ENCODE measurements around the gene AMH.
"Not testable (repeated sequence)": the region's sequence is repeated elsewhere in the genome, so short reads cannot be mapped to it uniquely, and the experiment has no call there.

Gene AMH

GRCh38 chr19:2271234-2272103 lies 22.3 kb downstream of the AMH start:
- DNase-seq, result no peak

DNA sequence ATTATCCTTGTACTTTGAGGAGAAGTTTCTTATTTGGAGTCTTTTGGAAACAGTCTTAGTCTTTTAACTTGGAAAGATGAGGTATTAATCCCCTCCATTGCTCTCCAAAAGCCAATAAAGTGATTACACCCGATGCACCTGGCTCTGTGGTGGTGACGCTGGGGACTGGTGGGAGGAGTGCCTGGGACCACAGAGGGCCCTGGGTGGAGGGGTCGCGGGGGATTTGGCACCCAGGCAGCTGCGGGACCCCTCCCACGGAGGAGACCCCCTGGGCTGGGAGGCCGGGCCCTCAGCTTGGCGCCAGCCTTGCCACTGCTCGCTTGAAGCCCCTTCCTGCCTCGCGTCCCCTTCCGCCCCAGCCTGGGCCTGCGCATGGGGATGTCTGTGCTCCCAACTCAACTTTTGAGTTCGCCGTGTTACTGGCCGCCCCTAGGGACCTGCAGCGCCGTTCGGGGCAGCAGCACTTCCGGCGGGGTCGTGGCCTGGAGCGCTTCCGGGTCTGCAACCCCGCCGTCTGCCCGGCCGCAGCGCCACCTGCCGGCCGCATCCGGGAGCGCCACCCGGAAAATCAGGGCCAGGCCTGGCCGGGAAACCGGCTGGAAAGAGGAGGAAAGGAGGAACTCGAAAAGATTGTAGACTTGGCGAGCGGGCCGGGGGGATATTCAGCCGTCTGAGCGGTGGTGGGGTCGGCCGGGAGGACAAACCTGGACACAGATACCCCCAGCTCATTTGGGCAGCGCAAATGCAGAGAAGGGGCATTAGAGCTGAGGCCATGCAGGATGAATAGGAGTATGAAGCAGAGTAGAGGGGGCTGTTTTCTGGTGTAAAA lies 24.4 kb downstream of the AMH start:
- peak; percentile 53 to 56 for DNase-seq

GRCh38 chr19:2274185-2274711 lies 25.1 kb downstream of the AMH start:
- no peak for DNase-seq

DNA sequence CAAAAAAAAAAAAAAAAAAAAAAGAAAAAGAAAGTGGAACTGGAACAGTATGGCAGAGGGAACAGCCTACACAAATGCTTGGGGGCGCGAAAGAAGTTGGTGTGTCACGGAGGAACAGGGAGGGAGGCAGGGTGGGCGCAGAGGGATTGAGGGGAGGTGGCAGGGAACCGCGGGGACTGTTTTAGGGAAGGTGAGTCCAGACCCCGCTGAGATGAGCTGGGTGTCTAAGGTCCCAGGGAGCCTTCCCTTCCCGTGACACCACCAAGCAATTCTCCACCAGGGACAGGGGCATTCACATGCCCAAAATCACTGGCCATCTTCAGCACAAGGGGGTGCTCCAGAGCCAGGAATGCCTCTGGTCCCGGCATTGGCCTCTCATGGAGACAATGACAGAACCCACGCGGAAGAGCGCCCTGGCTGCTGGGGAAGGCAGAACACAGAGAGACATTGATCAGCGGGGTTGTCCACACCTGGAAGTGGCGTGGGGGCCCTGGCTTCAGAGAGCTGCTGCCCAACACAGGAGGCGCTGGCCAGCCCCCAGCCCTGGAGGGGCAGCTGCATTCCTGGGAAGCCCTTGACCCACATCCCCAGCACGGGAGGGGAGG lies 25.9 kb downstream of the AMH start:
- DNase-seq, result no peak

DNA sequence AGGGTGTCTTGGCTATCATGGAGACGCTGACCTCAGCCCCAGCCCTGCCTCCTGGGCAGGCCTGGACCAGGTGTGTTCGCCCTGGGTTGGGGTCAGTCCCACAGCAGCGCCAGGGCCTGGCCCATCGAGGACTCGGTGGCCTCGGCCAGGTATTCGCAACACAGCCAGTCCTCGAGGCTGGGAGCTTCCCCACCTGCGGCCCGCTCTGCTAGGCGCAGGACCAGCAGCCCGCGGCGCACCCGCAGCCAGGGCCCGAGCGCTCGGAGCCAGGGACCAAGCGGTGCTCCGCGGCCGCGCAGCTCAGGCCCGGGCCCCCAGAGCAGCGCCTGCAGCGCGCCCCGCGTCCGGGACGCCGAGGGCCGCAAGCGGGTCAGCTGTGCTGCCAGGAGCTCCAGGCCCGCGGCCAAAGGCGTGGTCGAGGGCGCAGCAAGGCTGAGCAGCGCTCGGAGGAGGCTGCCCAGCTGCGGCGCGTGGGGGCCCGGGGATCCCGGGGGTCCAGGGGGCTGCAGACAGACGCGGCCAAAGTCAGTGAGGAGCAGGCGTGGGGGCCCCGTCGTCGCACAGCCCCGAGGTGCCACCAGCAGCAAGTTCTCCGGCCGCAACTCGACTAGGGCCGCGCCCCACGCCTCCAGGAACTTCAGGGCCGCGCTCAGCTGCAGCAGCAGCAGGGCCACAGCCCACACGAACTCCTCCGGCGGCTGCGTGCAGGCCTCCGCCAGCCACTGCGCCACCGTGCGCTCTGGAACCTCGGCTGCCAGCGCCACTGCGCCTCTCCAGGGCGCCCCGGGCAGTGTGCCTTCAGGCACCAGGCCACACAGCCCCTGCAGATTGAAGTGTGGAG lies 26.7 kb downstream of the AMH start:
- DNase-seq, result no peak

DNA sequence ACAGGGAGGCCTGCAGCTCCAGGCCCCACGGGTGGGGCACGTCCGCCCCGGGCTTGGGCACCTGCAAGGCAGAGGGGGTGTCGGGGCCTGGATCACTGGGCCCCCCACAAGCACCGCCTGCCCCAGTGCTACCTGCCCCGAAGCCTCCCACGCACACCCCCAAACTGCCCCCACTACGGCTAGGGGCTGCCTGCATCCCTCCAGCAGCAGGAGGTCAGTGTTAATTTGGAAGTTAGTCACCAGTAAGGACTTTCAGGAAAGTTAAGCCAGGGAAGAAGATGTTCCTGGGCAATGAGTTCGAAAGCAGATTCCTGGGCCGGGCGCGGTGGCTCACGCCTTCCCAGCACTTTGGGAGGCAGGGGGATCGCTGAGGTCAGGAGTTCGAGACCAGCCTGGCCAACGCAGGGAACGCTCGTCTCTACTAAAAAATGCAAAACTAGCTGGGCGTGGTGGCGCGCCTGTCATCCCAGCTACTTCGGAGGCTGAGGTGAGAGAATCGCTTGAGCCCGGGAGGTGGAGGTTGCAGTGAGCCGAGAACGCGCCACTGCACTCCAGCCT lies 27.4 kb downstream of the AMH start:
- no peak for DNase-seq

GRCh38 chr19:2277138-2277537 lies 28.0 kb downstream of the AMH start:
- DNase-seq, result no peak

- no peak for DNase-seq
Measured at GRCh38 chr19:2278459-2279158, 29.5 kb downstream of the AMH start.

GRCh38 chr19:2280633-2281264 lies 31.6 kb downstream of the AMH start:
- DNase-seq, result no peak

DNA sequence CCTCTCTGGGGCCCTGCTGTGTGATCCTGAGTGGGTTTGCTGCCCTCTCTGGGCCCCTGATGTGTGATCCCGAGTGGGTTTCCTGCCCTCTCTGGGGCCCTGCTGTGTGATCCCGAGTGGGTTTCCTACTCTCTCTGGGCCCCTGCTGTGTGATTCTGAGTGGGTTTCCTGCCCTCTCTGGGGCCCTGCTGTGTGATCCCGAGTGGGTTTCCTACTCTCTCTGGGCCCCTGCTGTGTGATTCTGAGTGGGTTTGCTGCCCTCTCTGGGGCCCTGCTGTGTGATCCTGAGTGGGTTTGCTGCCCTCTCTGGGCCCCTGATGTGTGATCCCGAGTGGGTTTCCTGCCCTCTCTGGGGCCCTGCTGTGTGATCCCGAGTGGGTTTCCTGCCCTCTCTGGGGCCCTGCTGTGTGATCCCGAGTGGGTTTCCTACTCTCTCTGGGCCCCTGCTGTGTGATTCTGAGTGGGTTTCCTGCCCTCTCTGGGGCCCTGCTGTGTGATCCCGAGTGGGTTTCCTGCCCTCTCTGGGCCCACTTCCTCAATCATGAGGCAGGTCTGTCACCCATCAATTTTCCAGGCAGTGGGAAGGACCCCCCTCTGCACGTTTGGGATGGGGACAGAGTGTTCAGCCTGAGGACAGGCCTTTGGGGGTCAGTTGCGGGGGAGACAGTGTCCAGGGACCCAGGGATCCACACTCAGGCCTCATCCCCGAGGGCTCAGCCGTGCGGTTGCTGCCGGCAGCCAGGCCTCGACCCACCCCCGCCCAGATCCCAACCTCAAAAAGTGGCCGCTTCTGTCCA lies 32.3 kb downstream of the AMH start:
- DNase-seq, result not testable (repeated sequence)

- DNase-seq, result no peak
Measured at GRCh38 chr19:2282062-2282861, 33.1 kb downstream of the AMH start, which contains the start of gene PEAK3. TSS of gene PEAK3 (minus strand) at chr19:2282175. CDS start at chr19:2280931, 1,244 bp downstream.

- DNase-seq, result no peak
Measured at GRCh38 chr19:2282862-2283237, 33.7 kb downstream of the AMH start.

GRCh38 chr19:2283835-2284507 lies 34.8 kb downstream of the AMH start:
- no peak for DNase-seq

DNA sequence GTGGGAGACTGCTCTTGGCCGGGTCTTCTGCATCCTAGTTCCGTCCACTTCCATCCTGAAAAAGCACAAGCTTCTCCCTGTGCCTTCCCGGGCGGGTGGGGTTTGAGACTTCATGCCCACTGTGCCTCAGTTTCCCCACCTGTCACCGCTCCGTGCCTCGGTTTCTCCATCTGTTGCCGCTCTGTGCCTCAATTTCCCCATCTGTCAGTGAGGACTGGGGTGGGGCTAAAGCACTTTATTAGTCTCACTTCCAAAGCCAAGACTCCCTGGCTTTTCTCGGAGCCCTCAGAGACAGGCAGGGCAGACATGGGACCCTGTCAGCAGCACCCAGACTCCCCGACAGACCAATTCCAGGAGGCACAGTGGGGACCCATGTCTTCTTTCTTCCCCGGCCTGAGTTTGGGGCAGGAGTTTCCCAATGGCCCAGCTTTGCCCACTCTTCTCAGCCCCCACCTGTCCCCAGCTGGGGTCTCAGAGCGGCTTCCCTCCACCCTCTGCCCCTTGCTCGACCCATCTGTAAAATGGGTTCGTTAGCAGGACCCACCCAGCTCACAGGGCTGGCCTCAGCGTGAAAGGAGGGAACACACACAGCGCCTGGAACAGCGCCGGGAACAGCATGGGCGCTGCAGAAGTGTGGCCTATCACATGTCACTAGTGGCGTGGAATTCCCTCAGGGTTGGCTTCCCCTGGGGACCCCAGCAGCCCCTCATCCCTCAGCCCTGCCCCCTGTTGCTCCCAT lies 37.4 kb downstream of the AMH start:
- no peak for DNase-seq

DNA sequence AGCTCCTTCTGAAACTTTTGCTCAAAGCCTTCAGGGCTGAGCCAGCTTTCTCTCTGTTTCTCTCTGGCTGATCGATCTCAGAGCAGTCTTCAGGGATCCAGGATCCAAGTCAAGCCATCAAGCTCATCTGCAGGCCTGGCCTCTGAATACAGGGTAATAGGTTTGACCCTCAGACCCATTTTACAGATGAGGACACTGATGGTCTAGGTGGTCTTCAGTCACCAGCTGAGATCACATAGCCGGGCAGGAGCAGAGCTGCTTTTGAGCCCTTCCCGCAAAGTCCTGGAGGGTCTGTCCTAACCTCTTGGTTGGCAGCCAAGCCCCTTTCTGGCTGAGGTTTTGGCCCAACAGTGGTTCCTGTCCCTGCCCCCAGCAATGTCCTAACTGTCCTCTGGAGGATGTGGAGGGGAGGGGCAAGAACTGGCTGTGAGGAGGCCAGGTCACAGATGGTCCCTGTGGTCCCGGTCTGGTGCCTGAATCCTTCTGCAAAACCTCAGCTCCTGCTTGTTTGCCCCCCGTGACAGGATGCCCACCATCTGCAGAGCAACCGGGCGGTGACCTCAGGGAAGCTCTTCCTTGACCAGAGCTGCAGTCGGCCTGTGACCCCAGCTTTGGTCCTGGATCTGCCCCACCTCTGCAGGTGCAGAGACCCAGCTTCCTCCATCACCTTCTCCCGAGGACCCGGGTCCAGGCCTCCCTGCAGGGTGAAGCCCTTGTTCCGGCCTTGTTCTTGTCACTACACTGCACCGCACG lies 38.6 kb downstream of the AMH start:
- no peak for DNase-seq

DNA sequence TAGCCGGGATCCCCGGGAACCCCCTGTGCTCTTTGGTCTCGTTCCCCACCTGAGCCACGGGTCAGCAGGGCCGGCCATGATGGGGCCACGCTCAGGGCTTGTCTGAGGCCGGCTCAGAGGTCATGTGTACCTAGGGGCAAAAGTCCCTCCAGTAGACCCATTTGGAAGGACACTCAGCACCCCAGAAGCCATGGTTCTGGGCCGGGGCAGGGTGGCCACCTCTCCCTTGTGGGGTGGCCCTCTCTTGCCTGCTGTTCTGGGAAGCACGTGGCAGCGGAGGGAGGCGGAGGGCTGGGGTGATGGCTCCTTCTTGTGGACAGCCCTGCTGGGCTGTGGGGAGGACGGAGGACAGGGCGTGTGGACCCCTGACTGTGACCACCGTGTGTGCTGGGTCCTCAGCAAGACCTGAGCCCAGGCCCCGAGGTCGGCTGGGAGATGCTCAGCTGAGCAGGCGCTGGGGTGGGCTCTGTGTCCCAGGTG lies 39.3 kb downstream of the AMH start:
- DNase-seq, result no peak

Measured in activated CD4-positive, alpha-beta T cell treated with anti-CD3 and anti-CD28 coated beads, Interleukin-2, amount 50 U/mL, for 4 hours (primary cell).